ENCODE results near the gene TTLL4. TPM values are rescaled to one million over a fixed set of nuclear protein-coding genes. Genes with fewer than 3 reads are reported as not detected.

Gene TTLL4
- total RNA-seq, result 13.4 and 16.0 TPM in 2 replicates

GRCh38 chr2:218710687-218711549, at the start of gene TTLL4:
Gene TTLL4 (plus strand): TSS chr2:218710835. CDS start chr2:218737677, 26,842 bp downstream.

GRCh38 chr2:218671654-218672566, 38.7 kb upstream of the TTLL4 start, which contains the start of the genes RNF25 and STK36:
Gene RNF25 (minus strand): TSS chr2:218672002. CDS start chr2:218671970, 32 bp downstream.
Gene STK36 (plus strand): TSS chr2:218672086. CDS start chr2:218672830, 744 bp downstream.

GRCh38 chr2:218781691-218782527, 71.3 kb downstream of the TTLL4 start, which contains the start of gene CYP27A1:
Gene CYP27A1 (plus strand): TSS chr2:218782147. CDS start chr2:218782183, 36 bp downstream.

Other genes with a start within 250 kb of the TTLL4 start
- gene USP37, start 142.5 kb upstream of the TTLL4 start, total RNA-seq, result 5.4 and 5.9 TPM in 2 replicates
- 51.0 and 76.6 TPM in 2 replicates for gene CNOT9, start 142.0 kb upstream of the TTLL4 start, total RNA-seq
- 14.6 and 16.5 TPM in 2 replicates for gene PLCD4, start 102.9 kb upstream of the TTLL4 start, total RNA-seq
- 10.9 and 13.1 TPM in 2 replicates for gene ZNF142, start 51.2 kb upstream of the TTLL4 start, total RNA-seq
- gene BCS1L, start 51.2 kb upstream of the TTLL4 start, total RNA-seq, result 45.3 and 62.5 TPM in 2 replicates
- 25.2 and 32.5 TPM in 2 replicates for gene RNF25, start 38.8 kb upstream of the TTLL4 start, total RNA-seq
- 9.0 and 10.9 TPM in 2 replicates for gene STK36, start 38.7 kb upstream of the TTLL4 start, total RNA-seq
- 0.42 and 2.7 TPM in 2 replicates for gene CYP27A1, start 71.3 kb downstream of the TTLL4 start, total RNA-seq
- not detected in 2 replicates for gene PRKAG3, start 121.0 kb downstream of the TTLL4 start, total RNA-seq
- 0.16 TPM in 1 of 2 replicates, not detected in the other for gene WNT6, start 149.0 kb downstream of the TTLL4 start, total RNA-seq
- 1.1 and 4.2 TPM in 2 replicates for gene WNT10A, start 170.0 kb downstream of the TTLL4 start, total RNA-seq
- 0.55 TPM in 1 of 2 replicates, not detected in the other for gene CDK5R2, start 248.8 kb downstream of the TTLL4 start, total RNA-seq

Measured in hair follicular keratinocyte (primary cell).